Ovary (tissue), 3 donors: ENCODE measurements around the gene FOXD2.
A peak's percentile ranks its signal among the peaks of the same experiment; 100 is the strongest.

Experiments
- CTCF ChIP-seq, 3 donors: fragments of 450-650 bp in 2 of 3; fragments of 200-600 bp in 1 of 3; IDR thresholded peaks; one replicate each; pipeline versions ENCODE4 v1.5.1 to v1.8.0; 2016 to 2022; ENCODE audit warnings: antibody characterized with exemption in 3 of 3, mild to moderate bottlenecking in 1 of 3
- EP300 ChIP-seq: sonication (generic); formaldehyde crosslinking; IDR thresholded peaks from one replicate; pipeline ENCODE4 v1.6.1; 2017; ENCODE audit warnings: antibody characterized with exemption
- donor health status: DM: no; HTN: no; CAD: no.

- TF ChIP-seq CTCF (IDR thresholded peaks at IDR 0.05) (peak in 1 of 3 donors; percentile 55), EP300 (no peak)
Measured at GRCh38 chr1:47436304-47436978, 1.4 kb upstream of the FOXD2 start.
